Measurements from ENCODE around the gene PRKG1. TPM values are rescaled to one million over a fixed set of nuclear protein-coding genes. Genes with fewer than 3 reads are reported as not detected.

PRKG1 gene
- total RNA-seq, 2 donors from 2014 or later, result 1.3 to 2.7 TPM

DNA sequence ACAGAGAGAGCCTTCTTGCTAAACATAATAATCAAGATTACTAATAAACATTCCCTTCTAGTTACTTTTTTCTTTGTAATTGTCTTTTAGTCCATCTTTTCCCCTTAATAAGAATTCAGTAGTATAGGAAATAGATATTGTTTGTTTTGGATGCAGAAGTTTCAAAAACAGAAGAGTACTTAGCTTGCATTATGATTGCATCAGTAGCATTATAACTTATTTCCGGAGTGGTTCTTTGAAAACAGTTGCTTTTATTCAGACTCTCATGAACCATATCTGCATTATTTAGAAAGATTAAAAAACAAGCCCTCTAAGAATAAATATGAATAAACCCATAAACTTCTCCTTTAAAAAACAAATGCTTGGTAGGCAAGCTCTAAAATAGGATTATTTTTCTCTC, 1205.8 kb downstream of the PRKG1 start:
- no peaks in the 10 kb centered on the region for H3K27me3 Mint-ChIP-seq (ENCODE audit: insufficient read depth)
- no peaks in the 10 kb centered on the region for H3K4me1 Mint-ChIP-seq
- Histone ChIP-seq H3K4me3 (ENCODE audit: low read length) (no peak overlapping the region), H3K4me1 (ENCODE audit: control insufficient read depth, insufficient read depth, low read length) (no peaks in the 10 kb centered on the region), H3K27me3 (ENCODE audit: control insufficient read depth, insufficient read depth, low read length, poor library complexity, severe bottlenecking) (no peaks in the 10 kb centered on the region), H3K9ac (ENCODE audit: extremely low read depth, low read length, poor library complexity, severe bottlenecking) (no peak overlapping the region), H3K27ac (ENCODE audit: low read depth, low read length) (no peak overlapping the region), H3K36me3 (ENCODE audit: control insufficient read depth, insufficient read depth, low read length) (no peaks in the 10 kb centered on the region), H3K9me3 (ENCODE audit: control insufficient read depth, low read length) (no peaks in the 10 kb centered on the region)
- peaks cover 7% of the 10 kb centered on the region for H3K9me3 Mint-ChIP-seq
- H3K36me3 Mint-ChIP-seq (ENCODE audit: low read depth), result no peaks in the 10 kb centered on the region
- no peak overlapping the region for H3K27ac Mint-ChIP-seq
- DNase-seq, result no peak
- H3K4me3 Mint-ChIP-seq, result no peak overlapping the region
- TF ChIP-seq, protein P1, sequence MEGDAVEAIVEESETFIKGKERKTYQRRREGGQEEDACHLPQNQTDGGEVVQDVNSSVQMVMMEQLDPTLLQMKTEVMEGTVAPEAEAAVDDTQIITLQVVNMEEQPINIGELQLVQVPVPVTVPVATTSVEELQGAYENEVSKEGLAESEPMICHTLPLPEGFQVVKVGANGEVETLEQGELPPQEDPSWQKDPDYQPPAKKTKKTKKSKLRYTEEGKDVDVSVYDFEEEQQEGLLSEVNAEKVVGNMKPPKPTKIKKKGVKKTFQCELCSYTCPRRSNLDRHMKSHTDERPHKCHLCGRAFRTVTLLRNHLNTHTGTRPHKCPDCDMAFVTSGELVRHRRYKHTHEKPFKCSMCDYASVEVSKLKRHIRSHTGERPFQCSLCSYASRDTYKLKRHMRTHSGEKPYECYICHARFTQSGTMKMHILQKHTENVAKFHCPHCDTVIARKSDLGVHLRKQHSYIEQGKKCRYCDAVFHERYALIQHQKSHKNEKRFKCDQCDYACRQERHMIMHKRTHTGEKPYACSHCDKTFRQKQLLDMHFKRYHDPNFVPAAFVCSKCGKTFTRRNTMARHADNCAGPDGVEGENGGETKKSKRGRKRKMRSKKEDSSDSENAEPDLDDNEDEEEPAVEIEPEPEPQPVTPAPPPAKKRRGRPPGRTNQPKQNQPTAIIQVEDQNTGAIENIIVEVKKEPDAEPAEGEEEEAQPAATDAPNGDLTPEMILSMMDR (conservative IDR thresholded peaks at IDR 0.05), result no peak
- whole genome bisulfite sequencing, 2 experiments (ENCODE audit: insufficient coverage in 1 of 2, insufficient read length in 1 of 2), result 100% methylated on average over 1 of the region's 1 CpG; no CpG with 5 or more reads in 1 of the 2 experiments

GRCh38 chr10:52283174-52283573, 1208.9 kb downstream of the PRKG1 start:
- Mint-ChIP-seq H3K27me3 (ENCODE audit: insufficient read depth) (no peaks in the 10 kb centered on the region), H3K4me3 (no peak overlapping the region), H3K36me3 (ENCODE audit: low read depth) (no peaks in the 10 kb centered on the region), H3K9me3 (peaks cover 3% of the 10 kb centered on the region), H3K27ac (no peak overlapping the region), H3K4me1 (peaks cover 3% of the 10 kb centered on the region)
- H3K9ac ChIP-seq (ENCODE audit: extremely low read depth, low read length, poor library complexity, severe bottlenecking), result no peak overlapping the region
- no peaks in the 10 kb centered on the region for H3K4me1 ChIP-seq (ENCODE audit: control insufficient read depth, insufficient read depth, low read length)
- no peaks in the 10 kb centered on the region for H3K9me3 ChIP-seq (ENCODE audit: control insufficient read depth, low read length)
- no peaks in the 10 kb centered on the region for H3K27me3 ChIP-seq (ENCODE audit: control insufficient read depth, insufficient read depth, low read length, poor library complexity, severe bottlenecking)
- no peak for DNase-seq
- H3K4me3 ChIP-seq (ENCODE audit: low read length), result no peak overlapping the region
- WGBS, 2 experiments (ENCODE audit: insufficient coverage in 1 of 2, insufficient read length in 1 of 2), result 100% methylated on average over 1 of the region's 2 CpGs; no CpG with 5 or more reads in 1 of the 2 experiments
- no peak overlapping the region for H3K27ac ChIP-seq (ENCODE audit: low read depth, low read length)
- TF ChIP-seq, protein P1 (conservative IDR thresholded peaks at IDR 0.05), result no peak
- no peaks in the 10 kb centered on the region for H3K36me3 ChIP-seq (ENCODE audit: control insufficient read depth, insufficient read depth, low read length)

GRCh38 chr10:52284416-52285013, 1210.2 kb downstream of the PRKG1 start:
- no peak overlapping the region for H3K27ac Mint-ChIP-seq
- Histone ChIP-seq H3K9ac (ENCODE audit: extremely low read depth, low read length, poor library complexity, severe bottlenecking) (no peak overlapping the region), H3K27ac (ENCODE audit: low read depth, low read length) (no peak overlapping the region), H3K9me3 (ENCODE audit: control insufficient read depth, low read length) (no peaks in the 10 kb centered on the region), H3K4me3 (ENCODE audit: low read length) (no peak overlapping the region), H3K4me1 (ENCODE audit: control insufficient read depth, insufficient read depth, low read length) (no peaks in the 10 kb centered on the region), H3K27me3 (ENCODE audit: control insufficient read depth, insufficient read depth, low read length, poor library complexity, severe bottlenecking) (no peaks in the 10 kb centered on the region), H3K36me3 (ENCODE audit: control insufficient read depth, insufficient read depth, low read length) (no peaks in the 10 kb centered on the region)
- TF ChIP-seq, protein P1 (conservative IDR thresholded peaks at IDR 0.05), result no peak
- no peaks in the 10 kb centered on the region for H3K36me3 Mint-ChIP-seq (ENCODE audit: low read depth)
- no peak for DNase-seq
- H3K4me3 Mint-ChIP-seq, result no peak overlapping the region
- peaks cover 11% of the 10 kb centered on the region for H3K4me1 Mint-ChIP-seq
- no peaks in the 10 kb centered on the region for H3K27me3 Mint-ChIP-seq (ENCODE audit: insufficient read depth)
- no peaks in the 10 kb centered on the region for H3K9me3 Mint-ChIP-seq
- 87 to 100% methylated on average over 1 of the region's 2 CpGs for WGBS, 2 experiments (ENCODE audit: insufficient coverage in 1 of 2, insufficient read length in 1 of 2)
